Measurements from ENCODE around the gene HSPA12A.

GRCh38 chr10:116733566-116733965, 8.8 kb downstream of the HSPA12A start:
- no peak for TF ChIP-seq CTCF (IDR thresholded peaks at IDR 0.05)
- TF ChIP-seq POLR2A (IDR thresholded peaks at IDR 0.05), result no peak
- TF ChIP-seq EP300 (IDR thresholded peaks at IDR 0.05), result no peak
